Panc1 (cell line): ENCODE data around the gene DUSP21.

Source experiments
- CTCF ChIP-seq: fragments of 450-650 bp; IDR thresholded peaks from 2 replicates; pipeline ENCODE4 v1.5.1; 2017; ENCODE audit warnings: mild to moderate bottlenecking
- POLR2AphosphoS5 ChIP-seq: IDR thresholded peaks from 2 replicates; pipeline ENCODE4 v1.6.1; 2012; ENCODE audit warnings: mild to moderate bottlenecking, low read depth, low read length, moderate library complexity
- TCF7L2 ChIP-seq: IDR thresholded peaks from 2 replicates; pipeline ENCODE4 v1.6.1; 2011; ENCODE audit warnings: mild to moderate bottlenecking, low read depth, low read length, inconsistent platforms

GRCh38 chrX:44875185-44875489 is 31.3 kb downstream of the DUSP21 start:
- TF ChIP-seq CTCF, result no peak
- TF ChIP-seq TCF7L2, result no peak
- TF ChIP-seq POLR2AphosphoS5, result no peak
